NCI-H774 (cell line): ENCODE results near the gene RALGAPB.
"Not testable (repeated sequence)": the region's sequence is repeated elsewhere in the genome, so short reads cannot be mapped to it uniquely, and the experiment has no call there.

Experiments
- DNase-seq: peaks from one replicate; lab custom pipeline; 2025; lab: John Stamatoyannopoulos, UW

Gene RALGAPB

GRCh38 chr20:38497246-38497935 lies 24.7 kb downstream of the RALGAPB start:
- DNase-seq, result no peak

- no peak for DNase-seq
These were observed 26.3 kb downstream of the RALGAPB start for GRCh38 chr20:38498909-38499308.

- DNase-seq, result no peak
These were observed 26.7 kb downstream of the RALGAPB start for GRCh38 chr20:38499366-38499765.

- DNase-seq, result no peak
These were observed 29.3 kb downstream of the RALGAPB start for GRCh38 chr20:38501858-38502436.

GRCh38 chr20:38504368-38505090 lies 31.9 kb downstream of the RALGAPB start:
- DNase-seq, result no peak

- DNase-seq, result no peak
These were observed 32.4 kb downstream of the RALGAPB start for GRCh38 chr20:38505091-38505455.

GRCh38 chr20:38511726-38512125 lies 39.1 kb downstream of the RALGAPB start:
- not testable (repeated sequence) for DNase-seq

- no peak for DNase-seq
These were observed 41.5 kb downstream of the RALGAPB start for GRCh38 chr20:38514185-38514584.

GRCh38 chr20:38514947-38515346 lies 42.3 kb downstream of the RALGAPB start:
- DNase-seq, result no peak

- DNase-seq, result no peak
These were observed 43.0 kb downstream of the RALGAPB start for GRCh38 chr20:38515631-38516030.

- DNase-seq, result no peak
These were observed 46.8 kb downstream of the RALGAPB start for GRCh38 chr20:38519426-38519825.

- DNase-seq, result no peak
These were observed 47.6 kb downstream of the RALGAPB start for GRCh38 chr20:38520261-38520660.

- no peak for DNase-seq
These were observed 51.1 kb downstream of the RALGAPB start for GRCh38 chr20:38523697-38524096.

GRCh38 chr20:38528167-38528566 lies 55.5 kb downstream of the RALGAPB start:
- no peak for DNase-seq

GRCh38 chr20:38531021-38531420 lies 58.4 kb downstream of the RALGAPB start:
- DNase-seq, result no peak

GRCh38 chr20:38534756-38535155 lies 62.1 kb downstream of the RALGAPB start:
- no peak for DNase-seq

GRCh38 chr20:38536310-38536709 lies 63.7 kb downstream of the RALGAPB start:
- no peak for DNase-seq

- DNase-seq, result no peak
These were observed 64.5 kb downstream of the RALGAPB start for GRCh38 chr20:38537176-38537575.

- no peak for DNase-seq
These were observed 66.1 kb downstream of the RALGAPB start for GRCh38 chr20:38538789-38539188.

- DNase-seq, result no peak
These were observed 70.6 kb downstream of the RALGAPB start for GRCh38 chr20:38543014-38543906.

- no peak for DNase-seq
These were observed 73.1 kb downstream of the RALGAPB start for GRCh38 chr20:38545771-38546170.
